OCI-LY1 (cell line): ENCODE measurements around the gene CRY1.
"Not testable (repeated sequence)": the region's sequence is repeated elsewhere in the genome, so short reads cannot be mapped to it uniquely, and the experiment has no call there.

Source experiments
- H2AFZ ChIP-seq: fragments of 200-600 bp; sonication (generic), shearing (Covaris generic); 2 replicates; pipeline ENCODE4 v1.6.0; 2014; ENCODE audit warnings: antibody characterized with exemption, mild to moderate bottlenecking, low read length
- H3F3A ChIP-seq: fragments of 200-600 bp; sonication (generic), shearing (Covaris generic); 2 replicates; pipeline ENCODE4 v1.6.0; 2014; ENCODE audit warnings: mild to moderate bottlenecking, antibody characterized with exemption, low read length, moderate library complexity; ENCODE audit not compliant: insufficient read depth
- H3K27ac ChIP-seq: fragments of 200-600 bp; sonication (generic); 2 replicates; pipeline ENCODE4 v1.5.1; 2014; ENCODE audit warnings: low read length, mixed run types, mild to moderate bottlenecking, low read depth; ENCODE audit not compliant: poor library complexity, severe bottlenecking
- H3K27me3 ChIP-seq: fragments of 200-600 bp; sonication (generic); 2 replicates; pipeline ENCODE4 v1.6.0; 2014; ENCODE audit warnings: antibody characterized with exemption, mild to moderate bottlenecking, low read length, moderate library complexity; ENCODE audit not compliant: insufficient read depth
- H3K36me3 ChIP-seq: fragments of 200-600 bp; sonication (generic); 2 replicates; pipeline ENCODE4 v1.6.1; 2014; ENCODE audit warnings: mild to moderate bottlenecking, antibody characterized with exemption, low read length, moderate library complexity, mixed read lengths; ENCODE audit not compliant: insufficient read depth
- H3K4me1 ChIP-seq: fragments of 200-600 bp; sonication (generic); 2 replicates; pipeline ENCODE4 v1.5.1; 2014; ENCODE audit warnings: mild to moderate bottlenecking, low read length, moderate library complexity; ENCODE audit not compliant: insufficient read depth, severe bottlenecking
- H3K4me2 ChIP-seq: fragments of 200-600 bp; sonication (generic), shearing (Covaris generic); 2 replicates; pipeline ENCODE4 v1.6.1; 2014; ENCODE audit warnings: low read length
- H3K4me3 ChIP-seq: fragments of 200-600 bp; sonication (generic); 2 replicates; pipeline ENCODE4 v1.5.1; 2014; ENCODE audit warnings: low read length, low read depth, mild to moderate bottlenecking, mixed read lengths; ENCODE audit not compliant: poor library complexity, severe bottlenecking
- H3K79me2 ChIP-seq: fragments of 200-600 bp; shearing (Covaris generic); 2 replicates; pipeline ENCODE4 v1.6.1; 2016; ENCODE audit warnings: mixed run types, low read length, mixed read lengths; ENCODE audit not compliant: insufficient read depth
- H3K9ac ChIP-seq: fragments of 200-600 bp; sonication (generic), shearing (Covaris generic); 2 replicates; pipeline ENCODE4 v1.6.1; 2014; ENCODE audit warnings: mild to moderate bottlenecking, low read length, mixed read lengths
- H3K9me2 ChIP-seq: fragments of 200-600 bp; sonication (generic), shearing (Covaris generic); 2 replicates; pipeline ENCODE4 v1.6.1; 2014; ENCODE audit warnings: low read depth, mild to moderate bottlenecking, low read length, mixed read lengths
- H3K9me3 ChIP-seq: fragments of 200-600 bp; shearing (Covaris generic); 2 replicates; pipeline ENCODE4 v1.6.1; 2014; ENCODE audit warnings: low read length, mixed read lengths
- H4K20me1 ChIP-seq: fragments of 200-600 bp; sonication (generic), shearing (Covaris generic); 2 replicates; pipeline ENCODE4 v1.6.0; 2016; ENCODE audit warnings: mild to moderate bottlenecking, low read length; ENCODE audit not compliant: insufficient read depth
- CTCF ChIP-seq: fragments of 200-600 bp; sonication (generic), shearing (Covaris generic); IDR thresholded peaks from 2 replicates; pipeline ENCODE4 v1.5.1; 2017; ENCODE audit warnings: mild to moderate bottlenecking, antibody characterized with exemption, low read length, moderate library complexity, mixed read lengths
- EZH2 ChIP-seq: fragments of 200-600 bp; sonication (generic), shearing (Covaris generic); IDR thresholded peaks from 2 replicates; pipeline ENCODE4 v1.8.0; 2017; ENCODE audit warnings: borderline replicate concordance, mixed run types, mild to moderate bottlenecking, antibody characterized with exemption, low read length, moderate library complexity, mixed read lengths

CRY1 gene

GRCh38 chr12:107079172-107080011 lies 14.0 kb downstream of the CRY1 start:
- no peak overlapping the region for H3K4me3 ChIP-seq
- no peaks in the 10 kb centered on the region for H3K27me3 ChIP-seq
- no peaks in the 10 kb centered on the region for H3F3A ChIP-seq
- no peak overlapping the region for H2AFZ ChIP-seq
- H4K20me1 ChIP-seq = no peaks in the 10 kb centered on the region
- no peaks in the 10 kb centered on the region for H3K36me3 ChIP-seq
- H3K9me3 ChIP-seq = no peaks in the 10 kb centered on the region
- H3K9ac ChIP-seq = no peak overlapping the region
- no peaks in the 10 kb centered on the region for H3K79me2 ChIP-seq
- H3K27ac ChIP-seq = no peak overlapping the region
- no peaks in the 10 kb centered on the region for H3K4me1 ChIP-seq
- TF ChIP-seq CTCF = peak; percentile 30
- TF ChIP-seq EZH2 = no peak
- H3K9me2 ChIP-seq = no peaks in the 10 kb centered on the region
- H3K4me2 ChIP-seq = no peak overlapping the region

GRCh38 chr12:107073266-107073665 lies 20.1 kb downstream of the CRY1 start:
- H3K36me3 ChIP-seq, H3K79me2 ChIP-seq, H4K20me1 ChIP-seq, H3F3A ChIP-seq, H3K4me1 ChIP-seq, H2AFZ ChIP-seq, H3K27ac ChIP-seq, H3K4me3 ChIP-seq, H3K4me2 ChIP-seq, H3K9me2 ChIP-seq, H3K9ac ChIP-seq, H3K9me3 ChIP-seq, H3K27me3 ChIP-seq: not testable (repeated sequence)

- Histone ChIP-seq H3K27me3 (no peaks in the 10 kb centered on the region), H3K9ac (no peak overlapping the region), H3K9me3 (no peaks in the 10 kb centered on the region), H3K4me1 (no peaks in the 10 kb centered on the region), H3F3A (no peaks in the 10 kb centered on the region), H3K79me2 (no peaks in the 10 kb centered on the region), H3K27ac (no peak overlapping the region), H3K4me2 (no peak overlapping the region), H4K20me1 (no peaks in the 10 kb centered on the region), H3K4me3 (no peak overlapping the region), H2AFZ (no peak overlapping the region), H3K9me2 (no peaks in the 10 kb centered on the region), H3K36me3 (no peaks in the 10 kb centered on the region)
- TF ChIP-seq EZH2 (no peak), CTCF (no peak)
Observed at GRCh38 chr12:107066691-107067090, 26.7 kb downstream of the CRY1 start.

GRCh38 chr12:107064687-107065086 lies 28.7 kb downstream of the CRY1 start:
- Histone ChIP-seq H3K9ac (no peak overlapping the region), H4K20me1 (no peaks in the 10 kb centered on the region)

More at GRCh38 chr12:107064687-107065086, 28.7 kb downstream of the CRY1 start:
- Histone ChIP-seq H3K9me3 (no peaks in the 10 kb centered on the region), H2AFZ (no peak overlapping the region), H3K4me2 (no peak overlapping the region), H3K27ac (no peak overlapping the region), H3K36me3 (no peaks in the 10 kb centered on the region), H3K4me3 (no peak overlapping the region), H3F3A (no peaks in the 10 kb centered on the region), H3K4me1 (no peaks in the 10 kb centered on the region), H3K79me2 (no peaks in the 10 kb centered on the region), H3K27me3 (no peaks in the 10 kb centered on the region), H3K9me2 (no peaks in the 10 kb centered on the region)
- no peak for TF ChIP-seq CTCF
- no peak for TF ChIP-seq EZH2
